HG03159 (cell line): Measurements from ENCODE around the gene AGPS.
"Not testable (repeated sequence)": the region's sequence is repeated elsewhere in the genome, so short reads cannot be mapped to it uniquely, and the experiment has no call there.

Experiments
- ATAC-seq: cut with Tn5 transposase; IDR thresholded peaks from one replicate; pipeline ENCODE4 v1.9.1; 2021; ENCODE audit warnings: mild to moderate bottlenecking, moderate library complexity; ENCODE audit not compliant: unreplicated experiment

AGPS gene

DNA sequence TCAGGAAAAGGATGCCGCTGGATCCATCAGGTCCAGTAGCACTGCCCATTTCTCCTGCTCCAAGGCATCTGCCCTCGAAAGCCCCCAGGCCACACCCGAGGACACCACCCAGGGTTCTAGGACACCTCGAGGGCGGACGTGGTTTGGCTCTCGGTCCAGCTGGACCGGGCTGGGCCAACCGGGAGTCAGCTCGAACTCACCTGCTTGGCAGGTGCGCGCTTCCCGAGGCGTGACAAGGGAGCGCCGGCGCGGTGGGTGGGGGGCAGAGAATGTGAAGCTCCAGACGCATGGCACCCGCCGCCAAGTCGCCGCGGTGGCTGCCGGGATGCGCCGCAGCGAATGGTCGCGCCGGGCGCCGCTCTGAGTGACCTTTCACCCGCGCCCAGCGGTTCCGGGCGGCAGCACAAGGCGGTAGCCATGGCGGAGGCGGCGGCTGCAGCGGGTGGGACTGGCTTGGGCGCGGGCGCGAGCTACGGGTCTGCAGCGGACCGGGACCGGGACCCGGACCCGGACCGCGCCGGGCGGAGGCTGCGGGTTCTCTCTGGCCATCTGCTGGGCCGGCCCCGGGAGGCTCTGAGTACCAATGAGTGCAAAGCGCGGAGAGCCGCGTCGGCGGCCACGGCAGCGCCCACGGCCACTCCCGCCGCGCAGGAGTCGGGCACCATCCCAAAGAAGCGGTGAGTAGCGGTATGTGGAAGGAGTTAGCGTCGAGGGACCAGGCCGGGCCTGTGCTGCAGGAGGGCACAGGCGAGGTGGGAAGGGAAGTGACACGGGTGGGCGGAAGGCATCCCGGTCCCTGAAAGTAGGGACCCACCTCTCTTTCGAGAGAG lies at the start of gene AGPS:
TSS of gene AGPS (plus strand) at position 401 of the 830 bp plus-strand sequence. CDS start at position 418, 17 bp downstream.
- peak; percentile 86 for ATAC-seq

DNA sequence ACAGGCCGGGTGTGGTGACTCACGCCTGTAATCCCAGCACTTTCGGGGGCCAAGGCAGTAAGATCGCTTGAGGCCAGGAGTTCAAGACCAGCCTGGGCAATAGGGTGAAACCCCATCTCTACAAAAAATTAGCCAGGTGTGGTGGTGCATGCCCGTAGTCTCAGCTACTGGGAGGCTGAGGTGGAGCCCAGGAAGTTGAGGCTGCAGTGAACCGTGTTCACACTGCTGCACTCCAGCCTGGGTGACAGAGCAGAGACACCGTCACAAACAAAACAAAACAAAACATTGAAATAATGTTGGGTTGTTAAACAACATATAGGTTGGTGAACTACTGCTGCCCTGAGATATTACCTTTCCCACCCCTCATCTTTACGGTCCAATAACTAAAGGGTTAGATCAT lies 48.8 kb upstream of the AGPS start:
- ATAC-seq, result no peak

DNA sequence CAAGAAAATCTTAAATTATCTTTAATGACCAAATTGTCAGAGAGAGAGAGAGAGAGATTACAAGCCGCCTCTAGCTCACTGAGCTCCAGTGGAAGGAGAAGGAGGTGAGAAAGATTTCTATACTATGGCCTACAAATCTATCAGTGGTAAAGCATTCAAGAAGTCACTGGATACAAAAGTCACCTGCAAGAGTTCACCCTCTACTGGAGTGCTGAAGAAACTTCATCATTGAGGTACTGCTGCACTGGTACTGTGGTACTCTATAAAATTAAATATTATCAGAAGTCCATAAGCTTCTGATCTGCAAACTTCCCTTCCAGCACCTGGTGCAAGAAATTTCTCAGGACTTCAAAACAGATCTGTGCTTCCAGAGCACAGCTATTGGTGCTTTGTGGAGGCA lies 48.3 kb upstream of the AGPS start:
- no peak for ATAC-seq

DNA sequence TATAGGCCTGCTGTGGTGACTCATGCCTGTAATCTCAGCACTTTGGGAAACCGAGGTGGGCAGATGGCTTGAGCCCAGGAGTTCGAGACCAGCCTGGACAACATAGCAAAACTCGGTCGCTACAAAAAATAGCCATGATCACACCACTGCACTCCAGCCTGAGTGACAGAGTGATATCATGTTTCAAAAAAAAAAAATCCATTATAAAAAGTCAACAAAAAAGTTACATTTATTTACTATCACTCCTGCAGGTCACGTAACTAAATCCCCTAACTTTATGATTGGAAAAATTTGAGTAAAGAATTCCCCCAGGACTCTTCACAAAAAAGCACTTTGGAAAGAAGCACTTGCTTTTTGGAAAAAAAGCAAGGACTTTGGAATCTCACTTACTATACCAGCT lies 46.4 kb upstream of the AGPS start:
- no peak for ATAC-seq

DNA sequence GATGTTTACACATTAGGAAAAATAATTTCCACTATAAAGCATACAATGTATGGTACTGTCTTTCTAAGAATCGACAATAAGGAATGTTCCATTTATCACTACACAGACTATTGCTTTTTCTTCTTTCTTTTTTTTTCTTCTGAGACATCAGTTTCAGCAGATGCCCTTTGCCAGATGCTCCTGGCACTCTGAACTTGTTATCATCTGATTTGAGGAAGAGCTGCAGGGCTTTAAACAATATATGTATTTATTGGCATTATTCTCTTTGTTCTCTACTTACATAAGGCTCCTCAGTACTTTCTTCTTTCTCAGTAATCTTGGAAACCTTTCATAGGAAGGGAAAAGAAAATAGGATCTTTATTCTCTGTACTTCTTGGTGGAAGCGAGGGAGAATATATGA lies 45.0 kb upstream of the AGPS start:
- ATAC-seq, result no peak

DNA sequence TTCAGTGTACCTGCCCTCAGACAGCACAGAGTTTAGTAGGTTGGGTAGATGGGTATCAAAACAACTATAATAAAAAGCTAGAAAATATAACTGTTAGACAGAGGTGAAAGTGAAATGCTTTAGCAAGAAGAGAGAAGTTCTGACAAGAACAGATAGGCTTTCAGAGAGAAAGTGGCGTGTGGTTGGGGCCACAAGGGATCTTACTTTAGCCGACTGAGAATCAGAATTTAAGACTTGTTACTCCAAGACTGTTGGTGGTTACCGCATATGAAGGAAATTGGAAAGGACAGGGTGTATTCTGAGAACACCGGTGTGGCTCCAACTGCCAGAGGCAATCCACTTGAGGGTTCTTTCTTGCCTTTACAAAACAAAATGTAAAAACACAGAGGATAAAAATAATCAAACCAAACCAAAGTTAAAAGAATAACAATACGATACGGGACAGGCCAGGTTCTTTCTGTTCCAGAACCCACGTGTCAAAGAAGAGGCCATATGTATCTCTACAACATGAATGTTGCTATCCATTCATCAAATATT lies 44.4 kb upstream of the AGPS start:
- ATAC-seq, result no peak

DNA sequence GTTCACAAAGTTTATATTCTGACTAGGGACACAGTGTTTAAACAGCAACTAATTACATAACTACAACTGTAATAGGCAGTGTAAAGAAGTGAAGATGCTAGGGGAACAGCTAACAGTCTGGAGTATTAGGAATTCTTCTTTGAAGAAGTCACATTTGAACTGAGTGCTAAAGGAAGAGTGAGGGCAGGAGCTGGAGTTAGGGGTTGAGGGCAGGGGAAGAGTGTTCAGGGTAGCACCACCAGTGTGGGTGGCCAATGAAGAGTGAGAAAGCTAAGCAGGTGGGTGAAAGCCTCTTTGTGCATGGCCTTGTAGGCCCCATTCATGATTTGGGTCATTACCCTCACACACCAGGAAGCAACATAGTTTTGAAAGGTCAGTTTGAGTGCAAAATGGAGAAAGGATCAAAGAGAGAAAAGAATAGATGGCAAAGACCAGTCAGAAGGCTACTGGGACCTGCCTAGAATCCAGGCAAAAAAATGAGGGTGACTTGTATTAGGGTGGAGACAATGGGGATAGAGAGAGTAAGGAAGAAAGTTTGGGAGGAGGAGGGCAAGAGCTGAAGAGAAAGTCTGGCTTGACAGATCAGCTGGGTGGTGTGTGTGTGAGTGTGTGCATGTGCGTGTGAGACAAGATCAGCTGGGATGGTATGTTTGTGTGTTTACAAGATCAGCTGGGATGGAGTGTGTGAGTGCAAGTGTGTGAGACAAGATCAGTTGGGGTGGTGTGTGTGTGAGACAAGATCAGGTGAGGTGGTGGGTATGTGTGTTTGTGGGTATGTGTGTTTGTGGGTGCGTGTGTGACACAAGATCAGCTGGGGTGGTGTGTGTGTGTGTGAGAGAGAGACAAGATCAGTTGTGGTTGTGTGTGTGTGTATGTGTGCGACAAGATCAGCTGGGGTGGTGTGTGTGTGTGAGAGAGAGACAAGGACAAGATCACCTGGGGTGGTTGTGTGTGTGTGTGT lies 43.6 kb upstream of the AGPS start:
- ATAC-seq, result no peak

DNA sequence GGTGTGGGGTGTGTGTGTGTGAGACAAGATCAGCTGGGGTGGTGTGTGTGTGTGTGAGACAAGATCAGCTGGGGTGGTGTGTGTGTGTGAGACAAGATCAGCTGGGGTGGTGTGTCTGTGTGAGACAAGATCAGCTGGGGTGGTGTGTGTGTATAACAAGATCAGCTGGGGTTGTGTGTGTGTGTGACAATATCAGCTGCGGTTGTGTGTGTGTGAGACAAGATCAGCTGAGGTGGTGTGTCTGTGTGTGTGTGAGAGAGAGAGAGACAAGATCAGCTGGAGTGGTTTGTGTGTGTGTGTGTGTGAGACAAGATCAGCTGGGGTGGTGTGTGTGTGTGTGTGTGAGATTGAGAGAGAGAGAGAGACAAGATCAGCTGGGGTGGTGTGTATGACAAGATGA lies 41.9 kb upstream of the AGPS start:
- not testable (repeated sequence) for ATAC-seq

DNA sequence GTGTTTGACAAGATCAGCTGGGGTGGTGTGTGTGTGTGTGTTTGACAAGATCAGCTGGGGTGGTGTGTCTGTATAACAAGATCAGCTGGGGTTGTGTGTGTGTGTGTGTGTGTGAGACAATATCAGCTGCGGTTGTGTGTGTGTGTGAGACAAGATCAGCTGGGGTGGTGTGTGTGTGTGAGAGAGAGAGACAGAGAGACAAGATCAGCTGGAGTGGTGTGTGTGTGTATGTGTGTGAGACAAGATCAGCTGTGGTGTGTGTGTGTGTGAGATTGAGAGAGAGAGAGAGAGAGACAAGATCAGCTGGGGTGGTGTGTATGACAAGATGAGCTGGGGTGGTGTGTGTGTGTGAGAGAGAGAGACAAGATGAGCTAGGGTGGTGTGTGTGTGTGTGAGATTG lies 41.5 kb upstream of the AGPS start:
- not testable (repeated sequence) for ATAC-seq

DNA sequence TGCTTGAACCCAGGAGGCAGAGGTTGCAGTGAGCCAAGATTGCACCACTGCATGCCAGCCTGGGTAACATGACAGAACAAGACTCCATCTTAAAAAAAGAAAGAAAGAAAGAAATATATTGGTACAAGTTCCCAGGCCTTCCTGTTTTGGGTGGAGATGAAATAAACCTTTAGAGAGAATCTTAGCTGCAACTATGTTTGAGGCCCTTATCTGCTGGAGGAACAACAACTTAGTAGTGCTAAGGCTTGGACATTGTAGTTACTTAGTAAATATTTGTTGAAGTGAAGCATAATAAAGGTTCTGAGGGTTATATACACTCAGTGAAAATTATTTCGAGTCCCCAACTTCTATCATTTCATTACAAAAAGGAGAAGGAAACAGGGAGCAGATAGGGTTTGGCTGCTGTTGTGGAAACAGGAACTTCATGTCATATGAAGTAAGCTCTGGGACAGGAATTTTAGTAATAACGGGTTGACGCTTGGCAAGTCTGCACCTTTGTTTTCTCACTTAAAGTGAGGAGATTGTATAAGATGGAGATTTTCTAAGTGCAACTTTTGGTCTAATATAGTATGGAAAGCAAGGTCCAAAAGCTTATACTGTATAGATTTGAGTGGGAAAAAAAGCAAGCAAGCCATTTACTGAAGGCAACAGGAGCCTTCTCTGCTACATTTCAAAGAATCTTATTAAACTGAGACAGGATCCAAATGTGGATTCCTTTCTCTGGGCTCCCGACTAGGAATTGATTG lies 40.0 kb upstream of the AGPS start:
- no peak for ATAC-seq

DNA sequence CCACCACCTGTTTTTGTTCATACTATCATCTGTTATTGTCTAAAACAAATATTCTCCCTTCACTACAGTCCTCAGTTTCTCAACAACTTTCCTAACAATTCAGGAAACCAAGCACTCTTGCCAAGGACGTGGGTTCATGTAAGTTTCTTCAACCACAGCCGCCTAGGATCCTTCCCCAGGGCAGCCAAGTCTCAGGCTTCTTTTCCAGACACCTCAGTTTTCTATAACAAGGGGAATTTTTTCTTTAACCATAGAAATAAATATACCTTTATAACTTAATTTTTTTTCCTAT lies 39.4 kb upstream of the AGPS start:
- no peak for ATAC-seq

DNA sequence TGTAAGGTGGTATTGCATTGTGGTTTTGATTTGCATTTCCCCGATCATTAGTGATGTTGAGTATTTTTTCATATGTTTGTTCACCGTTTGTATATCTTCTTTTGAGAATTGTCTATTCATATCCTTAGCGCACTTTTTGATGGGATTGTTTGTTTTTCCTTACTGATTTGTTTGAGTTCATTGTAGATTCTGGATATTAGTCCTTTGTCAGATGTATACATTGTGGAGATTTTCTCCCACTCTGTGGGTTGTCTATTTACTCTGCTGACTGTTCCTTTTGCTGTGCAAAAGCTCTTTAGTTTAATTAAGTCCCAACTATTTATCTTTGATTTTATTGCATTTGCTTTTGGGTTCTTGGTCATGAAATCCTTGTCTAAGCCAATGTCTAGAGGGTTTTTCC lies 38.0 kb upstream of the AGPS start:
- ATAC-seq, result not testable (repeated sequence)

DNA sequence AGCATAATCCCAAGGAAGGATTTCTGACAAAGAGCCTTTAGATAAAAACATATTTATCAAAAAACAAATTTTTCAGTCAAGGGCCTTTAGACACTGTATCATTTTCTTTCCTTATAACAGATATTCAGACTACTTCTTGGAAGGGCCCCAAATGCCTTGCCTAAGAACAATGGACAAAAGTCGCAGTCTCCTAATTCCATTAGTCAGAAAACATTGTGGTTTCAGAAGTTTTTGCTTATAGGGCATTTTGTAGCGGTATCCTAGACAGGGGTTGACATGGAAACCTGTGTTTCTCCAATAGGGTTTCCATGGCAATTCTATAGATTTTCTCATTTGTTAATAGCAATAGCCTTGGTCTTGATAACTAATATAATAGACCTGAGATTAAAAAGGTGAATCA lies 36.7 kb upstream of the AGPS start:
- ATAC-seq, result no peak

DNA sequence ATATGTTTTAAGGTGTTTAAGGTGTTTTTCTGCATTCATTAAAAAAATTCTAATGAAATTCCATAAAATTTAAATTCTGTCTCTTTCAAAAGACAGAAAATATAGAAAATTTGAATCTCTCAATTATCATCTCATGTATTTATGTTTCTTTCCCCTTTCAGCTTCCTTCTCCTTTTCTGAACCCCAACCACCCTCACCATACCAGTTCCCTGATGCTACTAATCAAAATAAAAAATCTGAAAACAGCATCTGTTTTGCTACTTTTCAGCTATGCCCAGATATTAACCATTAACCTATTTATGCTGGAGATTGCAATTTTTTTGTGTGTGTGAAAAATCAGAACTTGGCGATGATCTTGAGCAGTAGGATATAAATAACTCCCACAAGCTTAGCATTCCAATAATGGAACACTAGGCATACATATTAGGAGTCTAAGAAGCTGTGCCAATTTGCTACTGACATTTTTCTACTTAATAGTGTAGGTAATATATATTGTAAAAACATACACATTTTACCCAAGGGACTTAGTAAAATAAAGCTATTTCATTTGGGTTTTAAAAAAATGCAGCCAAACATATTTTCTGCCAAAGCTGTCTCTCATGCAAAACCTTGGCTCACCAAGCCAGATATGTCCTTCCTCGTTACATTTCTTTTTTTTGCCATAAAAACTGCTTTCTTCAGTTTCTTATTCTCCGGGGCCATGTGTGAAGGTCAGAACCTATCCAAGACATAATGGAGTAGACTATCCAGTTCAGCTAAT lies 32.6 kb upstream of the AGPS start:
- no peak for ATAC-seq

DNA sequence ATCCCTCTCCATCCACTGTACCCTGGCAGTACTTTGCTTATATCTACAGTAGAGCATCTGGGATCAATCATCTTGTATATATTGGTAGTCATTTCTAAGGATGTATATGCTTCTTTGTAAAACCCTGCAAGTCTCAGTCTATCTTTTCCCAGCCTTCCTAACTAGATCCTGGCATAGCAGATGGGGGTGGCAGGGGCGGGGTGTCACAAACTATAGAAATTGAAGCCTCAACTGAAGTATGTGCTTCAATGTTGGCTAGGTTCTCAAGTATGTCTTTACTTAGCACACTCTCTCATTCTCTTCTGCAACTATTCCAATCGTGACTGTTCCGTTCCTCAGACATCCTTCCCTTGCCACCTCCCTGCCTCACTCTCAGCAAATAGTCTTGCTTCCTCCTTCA lies 30.1 kb upstream of the AGPS start:
- no peak for ATAC-seq

DNA sequence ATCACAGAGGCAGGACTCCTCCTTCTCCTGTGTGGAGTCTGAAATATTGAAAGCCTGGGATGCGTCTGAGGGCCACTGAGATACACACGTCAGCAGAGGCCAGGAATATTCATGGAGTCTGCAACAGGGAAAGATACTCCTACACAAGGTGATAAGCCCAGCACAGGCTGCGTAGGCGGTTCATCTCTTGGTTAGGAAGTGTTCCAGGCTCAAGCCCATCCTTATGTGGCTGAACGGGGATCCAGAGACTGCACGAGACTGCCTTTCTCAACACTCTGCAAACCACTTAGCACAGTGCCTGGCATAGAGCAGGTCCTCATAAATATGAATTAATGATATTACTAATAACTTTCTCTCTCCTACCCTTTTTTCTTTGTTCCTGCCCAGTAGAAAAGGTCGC lies 29.2 kb upstream of the AGPS start:
- no peak for ATAC-seq

DNA sequence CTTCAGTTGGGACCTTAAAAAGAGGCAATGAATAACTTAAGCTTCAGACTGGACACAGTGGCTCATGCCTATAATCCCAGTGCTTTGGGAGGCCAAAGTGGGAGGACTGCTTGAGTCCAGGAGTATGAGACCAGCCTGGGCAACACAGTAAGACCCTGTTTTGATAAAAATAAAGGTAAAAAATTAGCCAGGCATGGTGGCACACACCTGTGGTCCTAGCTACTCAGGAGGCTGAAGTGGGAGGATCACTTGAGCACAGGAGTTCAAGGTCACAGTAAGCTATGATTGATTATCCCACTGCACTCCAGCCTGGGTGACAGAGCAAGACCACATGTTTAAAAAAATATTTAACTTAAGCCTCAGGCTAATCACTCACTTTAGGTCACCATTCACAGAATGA lies 26.8 kb upstream of the AGPS start:
- ATAC-seq, result not testable (repeated sequence)

DNA sequence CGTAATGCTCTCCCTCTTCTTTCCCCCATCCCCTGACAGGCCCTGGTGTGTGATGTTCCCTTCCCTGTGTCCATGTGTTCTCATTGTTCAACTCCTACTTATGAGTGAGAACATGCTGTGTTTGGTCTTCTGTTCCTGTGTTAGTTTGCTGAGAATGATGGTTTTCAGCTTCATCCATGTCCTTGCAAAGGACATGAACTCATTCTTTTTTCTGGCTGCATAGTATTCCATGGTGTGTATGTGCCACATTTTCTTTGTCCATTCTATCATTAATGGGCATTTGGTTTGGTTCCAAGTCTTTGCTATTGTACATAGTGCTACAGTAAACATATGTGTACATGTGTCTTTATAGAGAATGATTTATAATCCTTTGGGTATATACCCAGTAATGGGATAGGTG lies 24.6 kb upstream of the AGPS start:
- ATAC-seq, result not testable (repeated sequence)

DNA sequence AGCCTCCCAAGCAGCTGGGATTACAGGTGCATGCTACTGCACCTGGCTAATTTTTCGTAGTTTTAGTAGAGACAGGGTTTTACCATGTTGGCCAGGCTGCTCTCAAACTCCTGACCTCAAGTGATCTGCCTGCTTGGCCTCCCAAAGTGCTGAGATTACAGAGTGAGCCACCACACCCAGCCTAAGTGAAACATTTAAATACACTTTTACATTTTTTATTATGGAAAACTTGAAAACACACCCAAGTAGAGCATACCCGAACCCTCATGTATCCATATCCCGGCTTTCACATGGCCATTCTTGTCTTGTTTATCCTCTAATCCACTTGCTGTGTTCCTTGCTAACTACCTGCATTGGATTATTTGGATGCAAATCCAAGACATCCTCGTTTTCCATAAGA lies 13.2 kb upstream of the AGPS start:
- ATAC-seq, result no peak

DNA sequence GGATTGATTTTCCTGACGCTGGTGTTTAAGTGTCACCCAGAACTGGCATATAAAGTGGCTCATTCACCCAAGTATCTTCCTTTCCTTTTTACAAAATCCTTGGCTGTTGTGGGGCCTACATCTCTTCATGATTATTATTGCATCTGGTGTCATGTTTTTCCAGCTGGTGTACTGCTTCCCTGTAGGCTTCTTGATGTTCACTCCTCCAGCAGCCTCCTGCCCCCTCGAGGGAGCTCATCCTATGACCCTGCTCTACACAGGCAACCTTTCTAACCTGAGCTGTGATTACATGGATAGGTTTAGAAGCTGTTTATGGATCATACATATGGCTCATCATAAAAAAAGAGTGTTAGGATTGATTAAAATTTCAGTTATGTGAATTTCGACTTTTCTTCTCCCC lies 12.4 kb upstream of the AGPS start:
- ATAC-seq, result no peak
